ENCODE data around the gene SLC13A4.

DNA sequence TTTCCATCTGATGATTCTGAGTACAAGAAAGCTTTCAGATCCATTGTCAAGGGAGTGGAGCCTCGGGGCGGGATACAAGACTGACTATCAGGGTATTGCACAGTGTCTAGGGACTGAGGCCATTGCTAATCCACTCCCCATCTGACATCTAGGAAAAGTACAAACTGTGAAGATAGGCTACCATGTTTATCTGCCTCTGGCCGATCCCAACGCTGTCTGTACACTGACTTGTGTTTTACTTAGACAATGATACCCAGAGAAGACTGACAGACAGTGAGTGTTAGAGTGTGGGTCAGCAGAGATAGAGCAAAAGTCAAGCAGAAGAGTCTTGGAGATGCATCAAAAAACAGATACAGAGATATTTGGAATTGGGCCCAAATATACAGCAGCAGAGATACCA lies 3.1 kb upstream of the SLC13A4 start:
- TF ChIP-seq, protein P1, sequence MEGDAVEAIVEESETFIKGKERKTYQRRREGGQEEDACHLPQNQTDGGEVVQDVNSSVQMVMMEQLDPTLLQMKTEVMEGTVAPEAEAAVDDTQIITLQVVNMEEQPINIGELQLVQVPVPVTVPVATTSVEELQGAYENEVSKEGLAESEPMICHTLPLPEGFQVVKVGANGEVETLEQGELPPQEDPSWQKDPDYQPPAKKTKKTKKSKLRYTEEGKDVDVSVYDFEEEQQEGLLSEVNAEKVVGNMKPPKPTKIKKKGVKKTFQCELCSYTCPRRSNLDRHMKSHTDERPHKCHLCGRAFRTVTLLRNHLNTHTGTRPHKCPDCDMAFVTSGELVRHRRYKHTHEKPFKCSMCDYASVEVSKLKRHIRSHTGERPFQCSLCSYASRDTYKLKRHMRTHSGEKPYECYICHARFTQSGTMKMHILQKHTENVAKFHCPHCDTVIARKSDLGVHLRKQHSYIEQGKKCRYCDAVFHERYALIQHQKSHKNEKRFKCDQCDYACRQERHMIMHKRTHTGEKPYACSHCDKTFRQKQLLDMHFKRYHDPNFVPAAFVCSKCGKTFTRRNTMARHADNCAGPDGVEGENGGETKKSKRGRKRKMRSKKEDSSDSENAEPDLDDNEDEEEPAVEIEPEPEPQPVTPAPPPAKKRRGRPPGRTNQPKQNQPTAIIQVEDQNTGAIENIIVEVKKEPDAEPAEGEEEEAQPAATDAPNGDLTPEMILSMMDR (IDR thresholded peaks at IDR 0.05; ENCODE audit: low read depth, low read length), result no peak
- no peak for TF ChIP-seq EZH2phosphoT487 (IDR thresholded peaks at IDR 0.05; ENCODE audit: low read depth)

Measured in OCI-LY3 (cell line).